ENCODE results near the gene GAB2. TPM values are rescaled to one million over a fixed set of nuclear protein-coding genes. Genes with fewer than 3 reads are reported as not detected.

Gene GAB2
- total RNA-seq, 4 donors from 2014 or later: 26.3 to 84.8 (median 26.6) TPM

DNA sequence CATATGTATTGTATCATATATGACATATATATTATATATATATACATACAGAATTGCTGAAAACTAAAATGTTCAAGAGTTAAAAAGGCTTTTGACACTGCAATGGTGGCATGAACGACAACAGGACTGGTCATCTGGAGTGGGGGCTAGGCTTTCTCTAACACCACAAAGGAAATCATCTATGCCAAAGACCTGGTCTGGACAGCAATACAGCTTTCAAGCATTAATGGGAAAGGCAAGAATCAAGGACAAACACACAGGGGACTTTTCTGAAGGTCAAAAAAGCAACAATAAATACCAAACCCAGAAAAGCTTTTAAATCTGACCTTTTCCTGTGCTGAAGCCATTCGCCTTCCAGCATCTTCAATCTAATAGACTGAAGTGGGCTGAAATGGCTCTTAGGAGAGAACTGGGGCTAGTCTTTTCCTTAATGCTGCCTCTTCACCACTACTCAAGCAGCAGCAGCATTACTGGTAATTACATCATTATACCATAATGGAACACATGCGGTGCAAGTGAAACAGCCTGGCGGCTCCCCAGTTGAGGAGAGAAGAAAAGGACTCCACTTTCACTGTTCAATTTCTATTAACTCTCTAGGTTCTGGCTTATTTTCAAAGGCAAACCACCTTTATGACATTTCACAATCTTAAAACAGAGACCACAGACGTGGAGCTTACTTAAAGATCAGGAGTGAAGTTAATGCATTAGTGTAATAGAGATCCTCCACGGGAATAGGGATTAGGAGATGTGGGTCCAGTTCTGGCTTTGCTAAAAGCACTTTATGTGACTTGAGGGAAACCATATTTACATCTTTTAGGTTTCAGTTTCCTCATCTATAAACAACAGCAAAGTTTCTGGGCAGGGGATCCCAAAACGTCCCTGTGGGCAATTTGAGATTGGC, 63.0 kb downstream of the GAB2 start:
- peaks cover 6 to 57% (median 25%) of the 10 kb centered on the region in 3 donors for H3K4me1 ChIP-seq
- no peaks in the 10 kb centered on the region for H3K27me3 ChIP-seq
- no peak overlapping the region for H3K27ac ChIP-seq
- no peak overlapping the region for H3K4me3 ChIP-seq
- ATAC-seq: no peak
- H3K36me3 ChIP-seq: no peaks in the 10 kb centered on the region
- H3K9me3 ChIP-seq: no peaks in the 10 kb centered on the region
- TF ChIP-seq EP300 (IDR thresholded peaks at IDR 0.05) (no peak), POLR2A (IDR thresholded peaks at IDR 0.05) (no peak), CTCF (IDR thresholded peaks at IDR 0.05) (no peak), POLR2AphosphoS5 (IDR thresholded peaks at IDR 0.05) (no peak)
- 53 to 57% methylated on average over 7 of the region's 7 CpGs for WGBS, 2 donors (ENCODE audit: low coverage in 1 of 2)

GRCh38 chr11:78351979-78352841, 65.4 kb downstream of the GAB2 start:
- WGBS, 2 donors (ENCODE audit: low coverage in 1 of 2): 95 to 97% methylated on average over 5 to 14 of the region's 14 CpGs
- ATAC-seq: no peak
- Histone ChIP-seq H3K4me1 (peaks cover 16 to 72% (median 36%) of the 10 kb centered on the region in 3 donors), H3K4me3 (no peak overlapping the region), H3K36me3 (no peaks in the 10 kb centered on the region), H3K27ac (peak overlapping the region in 2 of 4 donors; percentile 70 to 72), H3K27me3 (no peaks in the 10 kb centered on the region), H3K9me3 (no peaks in the 10 kb centered on the region)
- no peak for TF ChIP-seq POLR2AphosphoS5 (IDR thresholded peaks at IDR 0.05)

- WGBS, 2 donors (ENCODE audit: low coverage in 1 of 2): 49 to 64% methylated on average over 3 of the region's 3 CpGs
- peak overlapping the region; percentile 26 to 72 (median 70) for H3K27ac ChIP-seq
- TF ChIP-seq POLR2AphosphoS5 (IDR thresholded peaks at IDR 0.05) (no peak), CTCF (IDR thresholded peaks at IDR 0.05) (no peak), EP300 (IDR thresholded peaks at IDR 0.05) (no peak), POLR2A (IDR thresholded peaks at IDR 0.05) (no peak)
- H3K4me1 ChIP-seq: peaks cover 16 to 72% (median 36%) of the 10 kb centered on the region in 3 donors
- no peaks in the 10 kb centered on the region for H3K27me3 ChIP-seq
- no peak for ATAC-seq
- H3K4me3 ChIP-seq: peak overlapping the region in 1 of 2 donors; percentile 30
- H3K36me3 ChIP-seq: no peaks in the 10 kb centered on the region
- no peaks in the 10 kb centered on the region for H3K9me3 ChIP-seq
These were observed 66.4 kb downstream of the GAB2 start for GRCh38 chr11:78351193-78351592.

DNA sequence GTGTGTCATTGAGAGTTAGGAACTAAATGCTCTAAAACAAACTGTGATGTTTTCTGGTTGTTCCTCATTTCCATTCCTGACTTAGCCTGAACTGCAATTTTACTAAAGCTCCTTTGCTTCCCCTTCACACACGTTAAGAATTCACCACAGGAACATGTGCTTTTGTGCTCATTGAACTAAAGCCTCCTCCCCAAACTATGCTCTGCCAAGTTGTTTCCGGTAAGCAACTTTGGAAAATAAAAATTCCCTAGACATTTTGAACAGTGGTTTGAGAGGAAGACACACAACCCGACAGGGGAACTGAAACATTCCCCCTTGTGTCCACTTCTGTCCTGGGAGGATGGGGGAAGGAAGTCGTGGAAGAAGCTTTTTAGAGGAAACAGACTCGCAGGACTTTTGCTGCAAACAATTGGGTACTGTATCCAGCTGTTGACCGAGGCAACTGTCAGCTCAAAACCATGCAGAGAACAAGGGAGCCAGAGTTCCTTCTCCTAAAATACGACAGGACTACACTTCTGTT, 66.9 kb downstream of the GAB2 start:
- ATAC-seq: peak; percentile 57
- Histone ChIP-seq H3K27ac (peak overlapping the region; percentile 30 to 72 (median 70)), H3K4me1 (peaks cover 16 to 77% (median 36%) of the 10 kb centered on the region in 3 donors), H3K9me3 (no peaks in the 10 kb centered on the region), H3K4me3 (peak overlapping the region; percentile 24 to 30), H3K36me3 (no peaks in the 10 kb centered on the region), H3K27me3 (no peaks in the 10 kb centered on the region)
- WGBS, 2 donors (ENCODE audit: low coverage in 1 of 2): 4 to 6% methylated on average over 4 to 7 of the region's 7 CpGs
- no peak for TF ChIP-seq CTCF (IDR thresholded peaks at IDR 0.05)
- TF ChIP-seq POLR2AphosphoS5 (IDR thresholded peaks at IDR 0.05): peak; percentile 17
- TF ChIP-seq EP300 (IDR thresholded peaks at IDR 0.05): no peak

- peak overlapping the region; percentile 24 to 30 for H3K4me3 ChIP-seq
- H3K9me3 ChIP-seq: no peaks in the 10 kb centered on the region
- no peak for TF ChIP-seq CTCF (IDR thresholded peaks at IDR 0.05)
- TF ChIP-seq POLR2A (IDR thresholded peaks at IDR 0.05): no peak
- TF ChIP-seq EP300 (IDR thresholded peaks at IDR 0.05): no peak
- TF ChIP-seq POLR2AphosphoS5 (IDR thresholded peaks at IDR 0.05): no peak
- 6 to 17% methylated on average over 5 to 6 of the region's 6 CpGs for WGBS, 2 donors (ENCODE audit: low coverage in 1 of 2)
- H3K27me3 ChIP-seq: no peaks in the 10 kb centered on the region
- peaks cover 16 to 80% (median 36%) of the 10 kb centered on the region in 3 donors for H3K4me1 ChIP-seq
- H3K36me3 ChIP-seq: no peaks in the 10 kb centered on the region
- peak; percentile 29 for ATAC-seq
- peak overlapping the region; percentile 30 to 72 (median 70) for H3K27ac ChIP-seq
These were observed 67.5 kb downstream of the GAB2 start for GRCh38 chr11:78350091-78350645.
